Endothelial cell of umbilical vein (primary cell): ENCODE measurements around the gene IBTK.

ENCODE experiments used
- EZH2 ChIP-seq: IDR thresholded peaks from 2 replicates; pipeline ENCODE4 v1.6.1; 2012; ENCODE audit warnings: borderline replicate concordance, low read depth, mild to moderate bottlenecking, moderate library complexity, low read length, inconsistent platforms; ENCODE audit not compliant: severe bottlenecking
- FOS ChIP-seq: IDR thresholded peaks from 2 replicates; pipeline ENCODE4 v1.6.1; 2011; ENCODE audit warnings: mild to moderate bottlenecking, low read length, moderate library complexity, borderline replicate concordance; ENCODE audit not compliant: insufficient read depth
- GATA2 ChIP-seq: IDR thresholded peaks from 2 replicates; pipeline ENCODE4 v1.7.0; 2011; ENCODE audit warnings: low read depth, mild to moderate bottlenecking, moderate library complexity, mixed read lengths, low read length; ENCODE audit not compliant: insufficient read length, insufficient read depth
- JUN ChIP-seq: IDR thresholded peaks from 2 replicates; pipeline ENCODE4 v1.6.1; 2011; ENCODE audit warnings: borderline replicate concordance, low read depth; ENCODE audit not compliant: insufficient read length, insufficient read depth
- MYC ChIP-seq: IDR thresholded peaks from one replicate; pipeline ENCODE4 v1.6.1; 2011; ENCODE audit warnings: mild to moderate bottlenecking, low read depth, low read length
- POLR2A ChIP-seq: IDR thresholded peaks from 2 replicates; pipeline ENCODE4 v1.6.1; 2012; ENCODE audit warnings: low read depth, mild to moderate bottlenecking, control low read depth, low read length
- POLR2AphosphoS5 ChIP-seq: IDR thresholded peaks from 2 replicates; pipeline ENCODE4 v1.6.1; 2012; ENCODE audit warnings: low read depth, mild to moderate bottlenecking, control low read depth, low read length, moderate library complexity; ENCODE audit not compliant: insufficient read depth
- TF ChIP-seq, protein P1 (sequence below), 2 donors: IDR thresholded peaks; 1 replicate in 1 of 2; 2 replicates in 1 of 2; pipeline ENCODE4 v1.5.1; 2011; ENCODE audit warnings: low read length in 2 of 2, mild to moderate bottlenecking in 2 of 2, moderate library complexity in 2 of 2, control low read depth in 1 of 2, inconsistent platforms in 1 of 2, low read depth in 1 of 2; ENCODE audit not compliant: insufficient read depth in 1 of 2; ENCODE audit errors: extremely low read depth in 1 of 2
- TF ChIP-seq, protein P2 (sequence below): IDR thresholded peaks from 2 replicates; pipeline ENCODE4 v1.6.1; 2011; ENCODE audit not compliant: insufficient read depth, insufficient read length

DNA sequence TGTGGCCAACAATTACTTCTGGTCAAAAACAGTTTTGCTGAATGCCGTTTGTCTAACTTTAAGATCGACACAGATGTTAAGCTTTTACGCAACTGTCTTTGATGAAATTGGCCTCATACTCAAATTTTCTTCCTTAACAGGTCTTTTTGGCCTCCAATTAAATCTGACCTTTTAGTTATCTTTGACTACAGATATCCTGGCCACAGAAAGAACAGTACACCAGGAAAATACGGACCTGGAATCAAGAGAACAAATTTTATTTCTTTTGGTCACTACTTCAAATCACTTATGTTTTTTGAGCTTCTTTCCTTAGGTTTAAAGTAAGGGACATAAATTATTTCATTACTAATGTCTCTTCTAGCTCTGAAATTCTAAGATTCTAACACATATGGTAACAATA, 49.8 kb downstream of the IBTK start:
- TF ChIP-seq, protein P1, sequence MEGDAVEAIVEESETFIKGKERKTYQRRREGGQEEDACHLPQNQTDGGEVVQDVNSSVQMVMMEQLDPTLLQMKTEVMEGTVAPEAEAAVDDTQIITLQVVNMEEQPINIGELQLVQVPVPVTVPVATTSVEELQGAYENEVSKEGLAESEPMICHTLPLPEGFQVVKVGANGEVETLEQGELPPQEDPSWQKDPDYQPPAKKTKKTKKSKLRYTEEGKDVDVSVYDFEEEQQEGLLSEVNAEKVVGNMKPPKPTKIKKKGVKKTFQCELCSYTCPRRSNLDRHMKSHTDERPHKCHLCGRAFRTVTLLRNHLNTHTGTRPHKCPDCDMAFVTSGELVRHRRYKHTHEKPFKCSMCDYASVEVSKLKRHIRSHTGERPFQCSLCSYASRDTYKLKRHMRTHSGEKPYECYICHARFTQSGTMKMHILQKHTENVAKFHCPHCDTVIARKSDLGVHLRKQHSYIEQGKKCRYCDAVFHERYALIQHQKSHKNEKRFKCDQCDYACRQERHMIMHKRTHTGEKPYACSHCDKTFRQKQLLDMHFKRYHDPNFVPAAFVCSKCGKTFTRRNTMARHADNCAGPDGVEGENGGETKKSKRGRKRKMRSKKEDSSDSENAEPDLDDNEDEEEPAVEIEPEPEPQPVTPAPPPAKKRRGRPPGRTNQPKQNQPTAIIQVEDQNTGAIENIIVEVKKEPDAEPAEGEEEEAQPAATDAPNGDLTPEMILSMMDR (IDR thresholded peaks at IDR 0.05; ENCODE audit: extremely low read depth in 1 of 2, insufficient read depth in 1 of 2, low read depth in 1 of 2, low read length in 2 of 2), result no peak
- TF ChIP-seq EZH2, result no peak
- no peak for TF ChIP-seq POLR2AphosphoS5
- TF ChIP-seq FOS, result no peak
- TF ChIP-seq POLR2A, result no peak
- no peak for TF ChIP-seq JUN
- TF ChIP-seq MYC, result no peak
- TF ChIP-seq, protein P2, sequence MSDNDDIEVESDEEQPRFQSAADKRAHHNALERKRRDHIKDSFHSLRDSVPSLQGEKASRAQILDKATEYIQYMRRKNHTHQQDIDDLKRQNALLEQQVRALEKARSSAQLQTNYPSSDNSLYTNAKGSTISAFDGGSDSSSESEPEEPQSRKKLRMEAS, result no peak
- no peak for TF ChIP-seq GATA2
